ENCODE measurements around the gene BCL7B.
"Not testable (repeated sequence)": the region's sequence is repeated elsewhere in the genome, so short reads cannot be mapped to it uniquely, and the experiment has no call there.

BCL7B gene

GRCh38 chr7:73565675-73566340 is 8.3 kb upstream of the BCL7B start:
- Histone ChIP-seq H3K9ac (ENCODE audit: low read depth, low read length) (no peak overlapping the region), H3K36me3 (ENCODE audit: insufficient read depth, low read length) (no peaks in the 10 kb centered on the region), H3K4me1 (ENCODE audit: insufficient read depth, low read length) (peaks cover 3% of the 10 kb centered on the region; the same call in 1 of the 2 replicates), H3K9me3 (ENCODE audit: control insufficient read depth, insufficient read depth, low read length) (no peaks in the 10 kb centered on the region)

GRCh38 chr7:73560109-73560835 is 2.8 kb upstream of the BCL7B start:
- Histone ChIP-seq H3K9ac (ENCODE audit: low read depth, low read length) (no peak overlapping the region), H3K36me3 (ENCODE audit: insufficient read depth, low read length) (no peaks in the 10 kb centered on the region), H3K9me3 (ENCODE audit: control insufficient read depth, insufficient read depth, low read length) (no peaks in the 10 kb centered on the region), H3K4me1 (ENCODE audit: insufficient read depth, low read length) (peaks cover 3% of the 10 kb centered on the region; the same call in 1 of the 2 replicates)

DNA sequence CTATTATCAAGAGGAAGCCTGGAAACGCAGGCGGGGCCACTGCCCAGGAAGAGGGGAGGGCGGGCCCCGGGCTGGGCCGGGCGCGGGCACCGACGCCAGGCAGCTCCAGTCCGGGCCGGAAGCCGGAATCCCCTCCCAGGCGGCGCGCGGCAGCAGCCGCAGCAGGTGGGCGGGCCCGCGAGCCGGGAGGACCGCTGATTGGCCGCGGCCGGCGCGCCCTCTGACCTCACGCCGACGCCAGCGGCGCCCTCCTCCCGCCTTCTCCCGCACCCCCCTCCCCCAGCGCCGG is 438 bp downstream of the BCL7B start:
- H3K36me3 ChIP-seq (ENCODE audit: insufficient read depth, low read length) = no peaks in the 10 kb centered on the region
- no peaks in the 10 kb centered on the region for H3K4me1 ChIP-seq (ENCODE audit: insufficient read depth, low read length)
- no peaks in the 10 kb centered on the region for H3K9me3 ChIP-seq (ENCODE audit: control insufficient read depth, insufficient read depth, low read length)
- peak overlapping the region; percentile 87 for H3K9ac ChIP-seq (ENCODE audit: low read depth, low read length)

DNA sequence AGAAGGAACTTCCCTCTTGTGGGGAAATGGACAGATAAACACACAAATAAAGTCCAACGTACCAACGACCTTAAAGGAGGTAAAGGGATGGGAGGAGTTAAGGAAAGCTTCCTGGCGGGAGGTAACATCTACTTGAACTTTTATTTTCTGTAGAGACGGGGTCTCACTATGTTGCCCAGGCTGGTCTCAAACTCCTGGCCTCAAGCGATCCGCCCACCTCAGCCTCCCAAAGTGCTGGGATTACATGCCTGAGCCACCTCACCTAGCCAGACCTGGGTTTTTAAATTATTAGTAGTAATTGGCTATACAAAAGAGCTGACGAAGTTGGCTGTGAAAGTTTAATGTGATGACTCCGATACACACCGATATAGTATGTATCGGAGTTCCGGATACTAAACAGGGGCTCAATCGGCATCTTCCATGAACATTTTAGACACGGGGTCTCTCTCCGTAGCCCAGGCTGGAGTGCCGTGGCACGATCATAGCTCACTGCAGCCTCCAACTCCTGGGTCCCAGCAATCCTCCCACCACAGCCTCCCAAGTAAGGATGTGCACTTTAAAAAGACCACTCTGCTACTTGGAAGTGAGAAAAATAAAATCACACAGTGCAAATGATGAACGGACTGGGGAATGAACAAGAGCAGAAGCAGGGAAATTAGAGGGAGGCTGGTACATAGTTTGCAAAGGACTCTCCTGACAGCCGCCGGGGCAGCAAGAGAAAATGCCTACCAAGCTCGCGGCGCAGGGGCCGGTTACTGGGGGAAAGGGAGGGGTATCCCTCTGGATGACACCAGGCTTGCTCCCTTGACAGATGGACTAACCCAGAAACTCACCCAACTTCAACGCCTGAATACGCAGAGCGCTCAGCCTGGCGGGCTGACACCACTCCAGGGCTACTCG is 1.0 kb downstream of the BCL7B start:
- H3K9ac ChIP-seq (ENCODE audit: low read depth, low read length) = peak overlapping the region; percentile 87
- no peaks in the 10 kb centered on the region for H3K9me3 ChIP-seq (ENCODE audit: control insufficient read depth, insufficient read depth, low read length)
- H3K4me1 ChIP-seq (ENCODE audit: insufficient read depth, low read length) = no peaks in the 10 kb centered on the region
- H3K36me3 ChIP-seq (ENCODE audit: insufficient read depth, low read length) = no peaks in the 10 kb centered on the region

DNA sequence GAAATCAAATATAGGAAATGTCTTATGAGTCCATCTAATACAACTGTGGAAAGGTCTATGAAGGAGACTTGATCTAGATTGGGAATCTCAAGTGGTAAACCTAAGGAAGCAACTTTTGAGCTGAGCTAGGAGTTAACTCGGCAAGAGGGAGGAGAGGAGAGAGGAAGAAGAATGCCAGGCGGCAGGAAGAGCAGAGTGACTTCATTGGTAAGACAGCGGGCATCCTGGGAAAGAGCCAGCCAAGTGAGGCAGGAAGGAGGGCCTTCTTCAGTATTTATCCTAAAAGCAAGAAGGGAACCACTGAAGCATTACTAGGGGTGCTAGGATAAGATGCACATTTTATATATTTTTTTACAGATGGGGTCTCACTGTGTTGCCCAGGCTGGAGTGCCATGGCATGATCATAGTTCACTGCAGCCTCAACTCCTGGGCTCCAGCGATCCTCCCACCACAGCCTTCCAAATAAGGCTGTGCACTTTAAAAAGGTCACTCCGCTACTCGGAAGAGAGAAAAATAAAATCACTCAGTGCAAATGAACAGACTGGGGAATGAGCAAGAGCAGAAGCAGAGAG is 2.0 kb downstream of the BCL7B start:
- H3K36me3 ChIP-seq (ENCODE audit: insufficient read depth, low read length) = peaks cover 2% of the 10 kb centered on the region; the same call in 1 of the 2 replicates
- H3K9me3 ChIP-seq (ENCODE audit: control insufficient read depth, insufficient read depth, low read length) = no peaks in the 10 kb centered on the region
- no peak overlapping the region for H3K9ac ChIP-seq (ENCODE audit: low read depth, low read length)
- no peaks in the 10 kb centered on the region for H3K4me1 ChIP-seq (ENCODE audit: insufficient read depth, low read length)

GRCh38 chr7:73550093-73550492 is 7.4 kb downstream of the BCL7B start:
- not testable (repeated sequence) for H3K9me3 ChIP-seq (ENCODE audit: control insufficient read depth, insufficient read depth, low read length); H3K9ac ChIP-seq (ENCODE audit: low read depth, low read length); H3K4me1 ChIP-seq (ENCODE audit: insufficient read depth, low read length); H3K36me3 ChIP-seq (ENCODE audit: insufficient read depth, low read length)

DNA sequence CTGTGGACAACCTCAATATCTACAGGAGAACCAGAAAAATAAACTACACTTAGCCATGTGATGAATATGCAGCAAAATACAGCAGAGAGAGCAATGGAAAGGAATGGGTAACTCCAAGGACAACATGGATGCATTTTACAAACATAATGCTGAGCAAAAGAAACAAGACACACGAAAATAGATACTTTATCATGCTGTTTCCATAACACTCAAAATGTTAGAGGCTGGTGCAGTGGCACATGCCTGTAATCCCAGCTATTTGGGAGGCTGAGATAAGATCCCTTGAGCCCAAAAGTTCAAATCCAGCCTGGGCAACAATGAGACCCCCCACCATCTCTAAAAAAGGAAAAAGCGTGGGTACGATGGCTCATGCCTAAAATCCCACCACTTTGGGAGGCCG is 8.3 kb downstream of the BCL7B start:
- H3K9me3 ChIP-seq (ENCODE audit: control insufficient read depth, insufficient read depth, low read length) = no peaks in the 10 kb centered on the region
- no peaks in the 10 kb centered on the region for H3K4me1 ChIP-seq (ENCODE audit: insufficient read depth, low read length)
- H3K9ac ChIP-seq (ENCODE audit: low read depth, low read length) = no peak overlapping the region
- H3K36me3 ChIP-seq (ENCODE audit: insufficient read depth, low read length) = peaks cover 2% of the 10 kb centered on the region; the same call in 1 of the 2 replicates

- Histone ChIP-seq H3K9me3 (ENCODE audit: control insufficient read depth, insufficient read depth, low read length) (no peaks in the 10 kb centered on the region), H3K9ac (ENCODE audit: low read depth, low read length) (no peak overlapping the region), H3K36me3 (ENCODE audit: insufficient read depth, low read length) (peaks cover 2% of the 10 kb centered on the region; the same call in 1 of the 2 replicates), H3K4me1 (ENCODE audit: insufficient read depth, low read length) (no peaks in the 10 kb centered on the region)
Observed at GRCh38 chr7:73547841-73548240, 9.6 kb downstream of the BCL7B start.

DNA sequence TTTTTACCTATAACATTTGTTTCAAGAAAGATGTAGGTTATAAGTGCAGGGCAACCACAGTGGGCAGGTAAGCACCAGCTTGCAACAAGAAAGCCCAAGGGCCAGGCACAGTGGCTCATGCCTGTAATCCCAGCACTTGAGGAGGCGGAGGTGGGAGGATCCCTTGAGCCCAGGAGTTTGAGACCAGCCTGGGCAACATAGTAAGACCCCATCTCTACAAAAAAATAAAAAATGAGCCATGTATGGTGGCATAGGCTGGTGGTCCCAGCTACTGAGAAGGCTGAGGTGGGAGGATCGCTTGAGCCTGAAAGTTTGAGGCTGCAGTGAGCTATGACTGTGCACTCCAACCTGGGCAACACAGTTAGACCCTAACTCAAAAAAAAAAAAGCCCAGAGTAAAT is 12.8 kb downstream of the BCL7B start:
- H3K9me3 ChIP-seq (ENCODE audit: control insufficient read depth, insufficient read depth, low read length) = no peaks in the 10 kb centered on the region
- no peak overlapping the region for H3K9ac ChIP-seq (ENCODE audit: low read depth, low read length)
- no peaks in the 10 kb centered on the region for H3K4me1 ChIP-seq (ENCODE audit: insufficient read depth, low read length)
- H3K36me3 ChIP-seq (ENCODE audit: insufficient read depth, low read length) = no peaks in the 10 kb centered on the region; the same call in 1 of the 2 replicates

GRCh38 chr7:73541722-73542121 is 15.8 kb downstream of the BCL7B start:
- H3K9me3 ChIP-seq (ENCODE audit: control insufficient read depth, insufficient read depth, low read length) = no peaks in the 10 kb centered on the region
- no peaks in the 10 kb centered on the region for H3K4me1 ChIP-seq (ENCODE audit: insufficient read depth, low read length)
- no peaks in the 10 kb centered on the region; the same call in 1 of the 2 replicates for H3K36me3 ChIP-seq (ENCODE audit: insufficient read depth, low read length)
- H3K9ac ChIP-seq (ENCODE audit: low read depth, low read length) = no peak overlapping the region

DNA sequence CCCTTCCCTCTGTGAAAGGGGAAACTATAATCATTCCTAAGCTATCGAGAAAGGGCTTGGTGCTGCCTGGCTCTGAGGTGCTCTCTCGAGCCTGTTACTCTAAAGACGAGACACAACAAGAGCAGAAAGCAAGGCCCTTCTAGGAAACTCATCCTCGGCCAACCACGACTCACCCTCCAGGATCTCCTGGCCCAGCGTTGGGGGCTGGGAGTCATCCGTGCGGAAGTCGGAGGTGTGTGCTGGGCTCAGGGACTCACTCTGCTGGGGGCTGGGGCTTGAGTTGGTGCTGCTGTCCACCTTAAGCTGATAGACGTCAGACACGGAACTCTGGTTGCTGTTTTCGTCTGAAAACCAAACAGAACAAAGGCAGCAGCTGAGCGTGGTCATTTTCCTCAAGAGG is 17.8 kb downstream of the BCL7B start:
- no peaks in the 10 kb centered on the region for H3K9me3 ChIP-seq (ENCODE audit: control insufficient read depth, insufficient read depth, low read length)
- H3K36me3 ChIP-seq (ENCODE audit: insufficient read depth, low read length) = no peaks in the 10 kb centered on the region; the same call in 1 of the 2 replicates
- H3K4me1 ChIP-seq (ENCODE audit: insufficient read depth, low read length) = no peaks in the 10 kb centered on the region
- no peak overlapping the region for H3K9ac ChIP-seq (ENCODE audit: low read depth, low read length)

DNA sequence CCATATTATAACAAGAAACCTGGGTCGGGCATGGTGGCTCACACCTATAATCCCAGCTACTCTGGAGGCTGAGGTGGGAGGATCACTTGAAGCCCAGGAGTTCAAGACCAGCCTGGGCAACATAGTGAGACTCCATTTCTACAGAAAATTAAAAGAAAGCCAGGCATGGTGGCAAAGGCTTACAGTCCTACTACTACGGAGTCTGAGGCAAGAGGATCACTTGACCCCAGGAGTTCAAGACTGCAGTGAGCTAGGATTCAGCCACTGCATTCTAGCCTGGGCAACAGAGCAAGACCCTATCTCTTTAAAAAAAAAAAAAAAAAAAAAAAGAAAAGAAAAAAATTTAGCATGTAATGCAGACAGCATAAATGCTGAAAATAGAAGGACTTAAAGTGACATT is 19.0 kb downstream of the BCL7B start:
- H3K4me1 ChIP-seq (ENCODE audit: insufficient read depth, low read length); H3K9ac ChIP-seq (ENCODE audit: low read depth, low read length); H3K36me3 ChIP-seq (ENCODE audit: insufficient read depth, low read length); H3K9me3 ChIP-seq (ENCODE audit: control insufficient read depth, insufficient read depth, low read length): not testable (repeated sequence)

- Histone ChIP-seq H3K4me1 (ENCODE audit: insufficient read depth, low read length) (no peaks in the 10 kb centered on the region), H3K36me3 (ENCODE audit: insufficient read depth, low read length) (no peaks in the 10 kb centered on the region), H3K9me3 (ENCODE audit: control insufficient read depth, insufficient read depth, low read length) (no peaks in the 10 kb centered on the region), H3K9ac (ENCODE audit: low read depth, low read length) (no peak overlapping the region)
Observed at GRCh38 chr7:73537051-73537450, 20.4 kb downstream of the BCL7B start.

DNA sequence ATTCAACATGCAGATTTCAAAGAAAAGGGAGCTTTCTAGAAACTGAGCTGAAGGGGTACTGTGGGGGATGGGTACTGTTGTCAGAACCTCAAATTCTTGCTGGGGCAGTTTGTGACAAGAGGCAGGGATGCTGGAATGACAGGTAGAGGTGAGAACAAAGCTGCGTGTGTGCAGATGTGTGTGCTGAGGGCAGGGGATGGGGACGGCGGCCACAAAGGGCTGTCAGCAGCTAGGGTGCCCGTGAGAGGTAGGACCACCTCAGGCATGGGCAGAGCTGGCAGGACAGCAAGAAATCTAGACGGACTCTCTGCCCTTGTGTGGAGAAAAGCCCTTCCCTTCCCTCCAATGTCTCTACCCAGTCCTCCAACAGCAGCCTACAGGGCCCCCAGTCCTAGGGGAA is 21.0 kb downstream of the BCL7B start:
- Histone ChIP-seq H3K9ac (ENCODE audit: low read depth, low read length) (no peak overlapping the region), H3K9me3 (ENCODE audit: control insufficient read depth, insufficient read depth, low read length) (no peaks in the 10 kb centered on the region), H3K36me3 (ENCODE audit: insufficient read depth, low read length) (no peaks in the 10 kb centered on the region), H3K4me1 (ENCODE audit: insufficient read depth, low read length) (no peaks in the 10 kb centered on the region)

Data from ES-I3 (cell line).